ENCODE data around the gene SAV1.

DNA sequence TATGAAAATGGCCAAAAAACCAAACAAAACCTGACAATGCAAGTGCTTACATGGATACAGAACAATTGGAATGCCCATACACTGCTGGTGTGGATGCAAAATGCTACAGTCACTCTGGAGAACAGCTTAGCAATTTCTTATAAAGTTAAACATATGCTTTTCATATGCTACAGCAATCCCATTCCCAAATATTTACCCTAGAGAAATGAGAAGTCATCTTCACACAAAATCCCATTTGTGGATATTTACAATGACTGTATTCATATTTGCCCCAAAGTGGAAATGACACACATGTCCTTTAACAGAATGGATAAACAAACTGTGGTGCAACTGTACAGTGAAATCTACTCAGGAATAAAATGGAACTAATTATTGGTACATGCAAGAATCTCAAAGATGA lies 20.4 kb downstream of the SAV1 start:
- TF ChIP-seq, protein P1, sequence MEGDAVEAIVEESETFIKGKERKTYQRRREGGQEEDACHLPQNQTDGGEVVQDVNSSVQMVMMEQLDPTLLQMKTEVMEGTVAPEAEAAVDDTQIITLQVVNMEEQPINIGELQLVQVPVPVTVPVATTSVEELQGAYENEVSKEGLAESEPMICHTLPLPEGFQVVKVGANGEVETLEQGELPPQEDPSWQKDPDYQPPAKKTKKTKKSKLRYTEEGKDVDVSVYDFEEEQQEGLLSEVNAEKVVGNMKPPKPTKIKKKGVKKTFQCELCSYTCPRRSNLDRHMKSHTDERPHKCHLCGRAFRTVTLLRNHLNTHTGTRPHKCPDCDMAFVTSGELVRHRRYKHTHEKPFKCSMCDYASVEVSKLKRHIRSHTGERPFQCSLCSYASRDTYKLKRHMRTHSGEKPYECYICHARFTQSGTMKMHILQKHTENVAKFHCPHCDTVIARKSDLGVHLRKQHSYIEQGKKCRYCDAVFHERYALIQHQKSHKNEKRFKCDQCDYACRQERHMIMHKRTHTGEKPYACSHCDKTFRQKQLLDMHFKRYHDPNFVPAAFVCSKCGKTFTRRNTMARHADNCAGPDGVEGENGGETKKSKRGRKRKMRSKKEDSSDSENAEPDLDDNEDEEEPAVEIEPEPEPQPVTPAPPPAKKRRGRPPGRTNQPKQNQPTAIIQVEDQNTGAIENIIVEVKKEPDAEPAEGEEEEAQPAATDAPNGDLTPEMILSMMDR (conservative IDR thresholded peaks at IDR 0.05; ENCODE audit: low read length): no peak
- TF ChIP-seq EZH2phosphoT487 (IDR thresholded peaks at IDR 0.05; ENCODE audit: borderline replicate concordance, low read depth, low read length): no peak

All from OCI-LY7 (cell line).